Skeletal muscle cell (primary cell): ENCODE measurements around the gene GPX2.
"Not testable (repeated sequence)": the region's sequence is repeated elsewhere in the genome, so short reads cannot be mapped to it uniquely, and the experiment has no call there.

ENCODE experiments used
- DNase-seq: peaks from one replicate; pipeline ENCODE4 v3.0.0-alpha.2; 2010; ENCODE audit warnings: low read depth
- H3K4me3 ChIP-seq: 2 replicates; pipeline ENCODE4 v1.5.1; 2011; ENCODE audit warnings: low read depth, mild to moderate bottlenecking, control low read depth, low read length, moderate library complexity

GPX2 gene

GRCh38 chr14:64923015-64923414 is 19.5 kb downstream of the GPX2 start:
- H3K4me3 ChIP-seq = no peak overlapping the region
- DNase-seq = no peak

GRCh38 chr14:64920465-64920864 is 22.1 kb downstream of the GPX2 start:
- DNase-seq = no peak
- no peak overlapping the region for H3K4me3 ChIP-seq

GRCh38 chr14:64919618-64920017 is 22.9 kb downstream of the GPX2 start:
- DNase-seq = no peak
- H3K4me3 ChIP-seq = no peak overlapping the region

- DNase-seq = no peak
- no peak overlapping the region for H3K4me3 ChIP-seq
These were observed 23.3 kb downstream of the GPX2 start for GRCh38 chr14:64919215-64919614.

- H3K4me3 ChIP-seq = no peak overlapping the region
- DNase-seq = no peak
These were observed 24.3 kb downstream of the GPX2 start for GRCh38 chr14:64918216-64918615.

GRCh38 chr14:64915797-64916196 is 26.7 kb downstream of the GPX2 start:
- DNase-seq = no peak
- no peak overlapping the region for H3K4me3 ChIP-seq

GRCh38 chr14:64915029-64915424 is 27.5 kb downstream of the GPX2 start:
- peak overlapping the region; percentile 89 for H3K4me3 ChIP-seq

GRCh38 chr14:64914237-64915028 is 28.1 kb downstream of the GPX2 start, which contains the start of gene CHURC1:
Gene CHURC1 (plus strand): TSS chr14:64914455. CDS start chr14:64914496, 41 bp downstream.
- H3K4me3 ChIP-seq = peak within 1 kb of the TSS; percentile 89
- DNase-seq = peak; percentile 93

More at GRCh38 chr14:64915029-64915424, 27.5 kb downstream of the GPX2 start:
- no peak for DNase-seq

GRCh38 chr14:64913477-64913876 is 29.1 kb downstream of the GPX2 start:
- H3K4me3 ChIP-seq = peak overlapping the region; percentile 89
- not testable (repeated sequence) for DNase-seq

- no peak overlapping the region for H3K4me3 ChIP-seq
- DNase-seq = no peak
These were observed 30.3 kb downstream of the GPX2 start for GRCh38 chr14:64912261-64912660.

- no peak overlapping the region for H3K4me3 ChIP-seq
- peak; percentile 16 for DNase-seq
These were observed 31.6 kb downstream of the GPX2 start for GRCh38 chr14:64910847-64911495.

- H3K4me3 ChIP-seq = no peak overlapping the region
- no peak for DNase-seq
These were observed 36.5 kb downstream of the GPX2 start for GRCh38 chr14:64906022-64906421.

- DNase-seq = no peak
- no peak overlapping the region for H3K4me3 ChIP-seq
These were observed 42.6 kb downstream of the GPX2 start for GRCh38 chr14:64899958-64900357.

GRCh38 chr14:64891839-64892375 is 50.6 kb downstream of the GPX2 start:
- peak; percentile 17 for DNase-seq
- H3K4me3 ChIP-seq = no peak overlapping the region

GRCh38 chr14:64891173-64891838 is 51.2 kb downstream of the GPX2 start:
- no peak overlapping the region for H3K4me3 ChIP-seq
- DNase-seq = no peak

GRCh38 chr14:64889352-64889751 is 53.2 kb downstream of the GPX2 start:
- no peak overlapping the region for H3K4me3 ChIP-seq
- DNase-seq = no peak
